OCI-LY7 (cell line): ENCODE results near the gene CYB5R4. TPM values are rescaled to one million over a fixed set of nuclear protein-coding genes. Genes with fewer than 3 reads are reported as not detected.

Experiments used
- BruUV-seq: library from RNA; stranded (reverse); fragments of 400-500 nt; replicated peaks from 2 replicates; lab custom pipeline; 2021; lab: Mats Ljungman, UMichigan
- CTCF ChIA-PET: fragments of 300-600 bp; sonication (Branson Sonifier 250); formaldehyde crosslinking; loops from one replicate; lab custom pipeline; 2022; ENCODE audit warnings: antibody characterized with exemption; ENCODE audit not compliant: unreplicated experiment; lab: Charles Lee
- POLR2A ChIA-PET: fragments of 300-600 bp; sonication (Branson Sonifier 250); formaldehyde crosslinking; loops from one replicate; lab custom pipeline; 2022; ENCODE audit warnings: antibody characterized with exemption; lab: Charles Lee
- DNase-seq: peaks from one replicate; pipeline ENCODE4 v3.0.0-alpha.2; 2015; ENCODE audit warnings: low spot score
- H2AFZ ChIP-seq: fragments of 200-600 bp; sonication (generic), shearing (Covaris generic); 2 replicates; pipeline ENCODE4 v1.6.1; 2014; ENCODE audit warnings: mild to moderate bottlenecking, antibody characterized with exemption, low read length, moderate library complexity
- H3K27ac ChIP-seq: fragments of 200-600 bp; sonication (generic); 2 replicates; pipeline ENCODE4 v1.5.1; 2014; ENCODE audit warnings: mixed run types, low read depth, mild to moderate bottlenecking, moderate library complexity, low read length, inconsistent platforms; ENCODE audit not compliant: poor library complexity, severe bottlenecking
- H3K36me3 ChIP-seq: fragments of 200-600 bp; sonication (generic); 2 replicates; pipeline ENCODE4 v1.6.1; 2014; ENCODE audit warnings: mild to moderate bottlenecking, antibody characterized with exemption, low read length, moderate library complexity, mixed read lengths; ENCODE audit not compliant: insufficient read depth
- H3K4me1 ChIP-seq: fragments of 200-600 bp; sonication (generic); 2 replicates; pipeline ENCODE4 v1.5.1; 2014; ENCODE audit warnings: mild to moderate bottlenecking, low read length; ENCODE audit not compliant: insufficient read depth, poor library complexity, severe bottlenecking
- H3K4me2 ChIP-seq: fragments of 200-600 bp; sonication (generic); 2 replicates; pipeline ENCODE4 v1.6.1; 2014; ENCODE audit warnings: mild to moderate bottlenecking, low read length
- H3K4me3 ChIP-seq: fragments of 200-600 bp; sonication (generic); 2 replicates; pipeline ENCODE4 v1.5.1; 2014; ENCODE audit warnings: mild to moderate bottlenecking, low read depth, low read length; ENCODE audit not compliant: poor library complexity, severe bottlenecking
- H3K79me2 ChIP-seq: fragments of 200-600 bp; sonication (generic); 2 replicates; pipeline ENCODE4 v1.6.1; 2016; ENCODE audit warnings: low read depth, mild to moderate bottlenecking, low read length, moderate library complexity, mixed read lengths; ENCODE audit not compliant: insufficient read depth
- H3K9me2 ChIP-seq: fragments of 200-600 bp; sonication (generic); 2 replicates; pipeline ENCODE4 v1.6.1; 2016; ENCODE audit warnings: mild to moderate bottlenecking, low read length, mixed read lengths; ENCODE audit not compliant: insufficient read depth
- H3K9me3 ChIP-seq: fragments of 200-600 bp; sonication (generic); 2 replicates; pipeline ENCODE4 v1.6.1; 2014; ENCODE audit warnings: mild to moderate bottlenecking, mixed run types, low read length, mixed read lengths
- H4K20me1 ChIP-seq: fragments of 200-600 bp; sonication (generic); 2 replicates; pipeline ENCODE4 v1.6.1; 2014; ENCODE audit warnings: mild to moderate bottlenecking, antibody characterized with exemption, low read length, moderate library complexity, mixed read lengths; ENCODE audit not compliant: insufficient read depth
- EZH2phosphoT487 ChIP-seq: fragments of 200-600 bp; sonication (generic); IDR thresholded peaks from 2 replicates; pipeline ENCODE4 v1.6.1; 2018; ENCODE audit warnings: low read depth, borderline replicate concordance, mild to moderate bottlenecking, mixed run types, antibody characterized with exemption, low read length, moderate library complexity, mixed read lengths
- intact Hi-C: fragments of 100-400 bp; cut with micrococcal nuclease; formaldehyde crosslinking; loops from one replicate; pipeline ENCODE4 v1.10.0; 2022; ENCODE audit not compliant: unreplicated experiment
- total RNA-seq, 2 experiments: library from RNA; depleted of rRNA in 1 of 2; stranded (reverse); fragments of >200 nt in 1 of 2; shearing (Covaris generic) in 1 of 2; gene quantifications; 2 replicates each; pipeline ENCODE4 v1.2.3, GENCODE V29; 2014 to 2022
- TF ChIP-seq, protein P1 (sequence below): fragments of 200-600 bp; sonication (generic); conservative IDR thresholded peaks from 2 replicates; pipeline ENCODE4 v1.5.1; 2014; ENCODE audit warnings: mild to moderate bottlenecking, antibody characterized with exemption, low read length, moderate library complexity, mixed read lengths

Gene CYB5R4
- total RNA-seq, 2 experiments from 2014 or later = 16.2 to 34.8 TPM

DNA sequence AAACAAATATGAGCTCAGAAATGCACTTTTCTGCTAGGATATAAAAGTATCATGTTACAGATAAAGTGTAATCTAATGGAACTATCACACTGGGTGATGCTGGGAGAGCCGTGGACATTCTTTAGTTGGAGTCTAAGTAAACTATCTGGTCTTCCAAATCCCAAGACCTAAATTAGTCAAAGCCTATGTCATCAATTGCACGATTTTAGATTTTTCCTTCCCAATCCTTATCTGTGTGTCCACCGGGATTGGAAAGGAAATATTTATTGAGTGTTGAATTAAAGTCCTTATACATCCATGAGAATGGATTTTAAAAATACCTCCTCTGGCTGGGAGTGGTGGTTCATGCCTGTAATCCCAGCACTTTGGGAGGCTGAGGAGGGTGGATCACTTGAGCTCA, 154.4 kb downstream of the CYB5R4 start:
- Histone ChIP-seq H3K36me3 (no peaks in the 10 kb centered on the region), H3K4me1 (no peaks in the 10 kb centered on the region), H4K20me1 (no peaks in the 10 kb centered on the region), H3K9me2 (no peaks in the 10 kb centered on the region), H2AFZ (no peak overlapping the region), H3K9me3 (no peaks in the 10 kb centered on the region), H3K4me3 (no peak overlapping the region), H3K79me2 (no peaks in the 10 kb centered on the region), H3K27ac (no peak overlapping the region), H3K4me2 (no peak overlapping the region)
- ChIA-PET CTCF (no interaction called here), POLR2A (interaction anchor here (0.7 kb wide), 1 partner anchor 60 kb away, joined by 4 read pairs; no protein-coding TSS in a partner anchor)
- DNase-seq = no peak
- intact Hi-C loops = no loop called here
- BruUV-seq = no TSS peak
- TF ChIP-seq, protein P1, sequence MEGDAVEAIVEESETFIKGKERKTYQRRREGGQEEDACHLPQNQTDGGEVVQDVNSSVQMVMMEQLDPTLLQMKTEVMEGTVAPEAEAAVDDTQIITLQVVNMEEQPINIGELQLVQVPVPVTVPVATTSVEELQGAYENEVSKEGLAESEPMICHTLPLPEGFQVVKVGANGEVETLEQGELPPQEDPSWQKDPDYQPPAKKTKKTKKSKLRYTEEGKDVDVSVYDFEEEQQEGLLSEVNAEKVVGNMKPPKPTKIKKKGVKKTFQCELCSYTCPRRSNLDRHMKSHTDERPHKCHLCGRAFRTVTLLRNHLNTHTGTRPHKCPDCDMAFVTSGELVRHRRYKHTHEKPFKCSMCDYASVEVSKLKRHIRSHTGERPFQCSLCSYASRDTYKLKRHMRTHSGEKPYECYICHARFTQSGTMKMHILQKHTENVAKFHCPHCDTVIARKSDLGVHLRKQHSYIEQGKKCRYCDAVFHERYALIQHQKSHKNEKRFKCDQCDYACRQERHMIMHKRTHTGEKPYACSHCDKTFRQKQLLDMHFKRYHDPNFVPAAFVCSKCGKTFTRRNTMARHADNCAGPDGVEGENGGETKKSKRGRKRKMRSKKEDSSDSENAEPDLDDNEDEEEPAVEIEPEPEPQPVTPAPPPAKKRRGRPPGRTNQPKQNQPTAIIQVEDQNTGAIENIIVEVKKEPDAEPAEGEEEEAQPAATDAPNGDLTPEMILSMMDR = no peak
- TF ChIP-seq EZH2phosphoT487 = no peak

DNA sequence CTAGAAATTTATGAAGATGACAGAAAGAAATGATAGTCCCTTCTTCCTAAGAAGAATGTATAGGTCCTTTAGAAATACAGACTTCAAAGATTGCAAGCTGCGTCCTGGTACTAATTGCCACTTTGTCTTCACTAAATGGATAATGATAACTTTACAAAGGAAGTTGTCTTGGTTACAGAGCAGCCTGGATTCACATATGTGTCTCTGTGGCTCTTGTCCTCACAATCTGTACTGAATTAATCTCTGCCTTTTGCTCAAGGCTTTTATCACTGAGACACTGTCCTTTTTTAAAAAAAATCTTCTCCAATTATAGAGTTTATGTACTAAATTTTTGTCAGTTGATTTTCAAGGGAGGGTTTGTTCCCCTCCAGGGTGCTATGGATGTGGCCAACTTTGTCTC, 156.5 kb downstream of the CYB5R4 start:
- no peaks in the 10 kb centered on the region for H3K9me2 ChIP-seq
- POLR2A ChIA-PET = no interaction called here

More for the DNA sequence above, 156.5 kb downstream of the CYB5R4 start:
- DNase-seq = no peak
- Histone ChIP-seq H3K79me2 (no peaks in the 10 kb centered on the region), H3K27ac (no peak overlapping the region), H3K9me3 (no peaks in the 10 kb centered on the region), H4K20me1 (no peaks in the 10 kb centered on the region), H3K4me1 (no peaks in the 10 kb centered on the region), H3K4me2 (no peak overlapping the region), H3K4me3 (no peak overlapping the region), H3K36me3 (no peaks in the 10 kb centered on the region), H2AFZ (no peak overlapping the region)
- intact Hi-C loops = no loop called here
- TF ChIP-seq, protein P1 = no peak
- TF ChIP-seq EZH2phosphoT487 = no peak
- no TSS peak for BruUV-seq
- CTCF ChIA-PET = no interaction called here

Other genes starting within 250 kb of the CYB5R4 start
- gene SNAP91, start 150.6 kb upstream of the CYB5R4 start, total RNA-seq (2014; rRNA removed; shearing (Covaris generic)) = not detected in 2 replicates
- not detected in 2 replicates for gene SNAP91, start 150.6 kb upstream of the CYB5R4 start, total RNA-seq (2022)
- not detected in 2 replicates for gene RIPPLY2, start 6.3 kb upstream of the CYB5R4 start, total RNA-seq (2014; rRNA removed; shearing (Covaris generic))
- not detected in 2 replicates for gene RIPPLY2, start 6.3 kb upstream of the CYB5R4 start, total RNA-seq (2022)
- gene MRAP2, start 174.1 kb downstream of the CYB5R4 start, total RNA-seq (2014; rRNA removed; shearing (Covaris generic)) = not detected in 2 replicates
- gene MRAP2, start 174.1 kb downstream of the CYB5R4 start, total RNA-seq (2022) = not detected in 2 replicates